Central memory CD8-positive, alpha-beta T cell (primary cell): ENCODE measurements around the gene PDGFD.

ENCODE experiments used
- ATAC-seq: fragments of 150-1000 bp; cut with Tn5 transposase; replicated peaks from 2 replicates; pipeline ENCODE4 v1.10.0; 2022; ENCODE audit warnings: mild to moderate bottlenecking, moderate FRiP score, moderate number of reproducible peaks; ENCODE audit not compliant: poor library complexity, severe bottlenecking; ENCODE audit errors: extremely low read depth
- DNase-seq, 2 donors: peaks; one replicate each; pipeline ENCODE4 v3.0.0; 2021; ENCODE audit warnings: low spot score in 2 of 2
- H3K27ac Mint-ChIP-seq: one replicate; pipeline ENCODE4 v1.8.0; 2022; ENCODE audit warnings: low read depth, mild to moderate bottlenecking, moderate library complexity, mixed read lengths
- H3K27me3 Mint-ChIP-seq: one replicate; pipeline ENCODE4 v1.8.0; 2022; ENCODE audit warnings: mixed read lengths
- H3K36me3 Mint-ChIP-seq: one replicate; pipeline ENCODE4 v1.8.0; 2022; ENCODE audit warnings: mild to moderate bottlenecking, moderate library complexity, mixed read lengths; ENCODE audit not compliant: insufficient read depth
- H3K4me1 Mint-ChIP-seq: one replicate; pipeline ENCODE4 v1.8.0; 2022; ENCODE audit warnings: mixed read lengths
- H3K4me3 Mint-ChIP-seq: one replicate; pipeline ENCODE4 v1.8.0; 2022; ENCODE audit warnings: mild to moderate bottlenecking, moderate library complexity, mixed read lengths
- H3K9me3 Mint-ChIP-seq: one replicate; pipeline ENCODE4 v1.8.0; 2022; ENCODE audit warnings: mixed read lengths

PDGFD gene

GRCh38 chr11:104164028-104164520 is at the start of gene PDGFD:
PDGFD (minus strand) TSS chr11:104164147.
- ATAC-seq (peak; percentile 83), DNase-seq (peak; percentile 16 to 55)
- peak within 1 kb of the TSS; percentile 64 for H3K27ac Mint-ChIP-seq
- no peaks in the 10 kb centered on the region for H3K27me3 Mint-ChIP-seq
- H3K9me3 Mint-ChIP-seq, result no peaks in the 10 kb centered on the region
- peak within 1 kb of the TSS; percentile 86 for H3K4me3 Mint-ChIP-seq
- peaks cover 14% of the 10 kb centered on the region for H3K4me1 Mint-ChIP-seq
- H3K36me3 Mint-ChIP-seq, result peaks cover 5% of the 10 kb centered on the region

- ATAC-seq, result no peak
- peaks cover 6% of the 10 kb centered on the region for H3K9me3 Mint-ChIP-seq
- H3K27me3 Mint-ChIP-seq, result peaks cover 9% of the 10 kb centered on the region
- H3K36me3 Mint-ChIP-seq, result no peaks in the 10 kb centered on the region
- H3K4me1 Mint-ChIP-seq, result no peaks in the 10 kb centered on the region
- H3K27ac Mint-ChIP-seq, result no peak overlapping the region
- no peak overlapping the region for H3K4me3 Mint-ChIP-seq
- no peak for DNase-seq
Observed at GRCh38 chr11:104206936-104207335, 43.0 kb upstream of the PDGFD start.

- no peak overlapping the region for H3K4me3 Mint-ChIP-seq
- DNase-seq (no peak), ATAC-seq (no peak)
- H3K4me1 Mint-ChIP-seq, result no peaks in the 10 kb centered on the region
- no peaks in the 10 kb centered on the region for H3K9me3 Mint-ChIP-seq
- H3K27ac Mint-ChIP-seq, result no peak overlapping the region
- H3K36me3 Mint-ChIP-seq, result no peaks in the 10 kb centered on the region
- H3K27me3 Mint-ChIP-seq, result no peaks in the 10 kb centered on the region
Observed at GRCh38 chr11:104205838-104206237, 41.9 kb upstream of the PDGFD start.

- Mint-ChIP-seq H3K27me3 (no peaks in the 10 kb centered on the region), H3K27ac (no peak overlapping the region), H3K36me3 (no peaks in the 10 kb centered on the region), H3K4me3 (no peak overlapping the region), H3K4me1 (no peaks in the 10 kb centered on the region), H3K9me3 (no peaks in the 10 kb centered on the region)
- ATAC-seq (no peak), DNase-seq (no peak)
Observed at GRCh38 chr11:104200688-104201087, 36.7 kb upstream of the PDGFD start.

- no peaks in the 10 kb centered on the region for H3K4me1 Mint-ChIP-seq
- ATAC-seq (no peak), DNase-seq (no peak)
- no peak overlapping the region for H3K27ac Mint-ChIP-seq
- no peaks in the 10 kb centered on the region for H3K27me3 Mint-ChIP-seq
- no peaks in the 10 kb centered on the region for H3K9me3 Mint-ChIP-seq
- no peak overlapping the region for H3K4me3 Mint-ChIP-seq
- no peaks in the 10 kb centered on the region for H3K36me3 Mint-ChIP-seq
Observed at GRCh38 chr11:104199053-104199452, 35.1 kb upstream of the PDGFD start.

GRCh38 chr11:104198576-104198975 is 34.6 kb upstream of the PDGFD start:
- no peaks in the 10 kb centered on the region for H3K4me1 Mint-ChIP-seq
- ATAC-seq, result no peak
- no peaks in the 10 kb centered on the region for H3K9me3 Mint-ChIP-seq
- DNase-seq, result no peak
- no peak overlapping the region for H3K27ac Mint-ChIP-seq
- no peaks in the 10 kb centered on the region for H3K27me3 Mint-ChIP-seq
- H3K36me3 Mint-ChIP-seq, result no peaks in the 10 kb centered on the region
- no peak overlapping the region for H3K4me3 Mint-ChIP-seq

- DNase-seq, result no peak
- Mint-ChIP-seq H3K27me3 (no peaks in the 10 kb centered on the region), H3K36me3 (no peaks in the 10 kb centered on the region), H3K9me3 (no peaks in the 10 kb centered on the region), H3K4me3 (no peak overlapping the region), H3K4me1 (no peaks in the 10 kb centered on the region), H3K27ac (no peak overlapping the region)
- no peak for ATAC-seq
Observed at GRCh38 chr11:104191124-104191523, 27.2 kb upstream of the PDGFD start.

GRCh38 chr11:104183593-104183992 is 19.6 kb upstream of the PDGFD start:
- H3K4me3 Mint-ChIP-seq, result no peak overlapping the region
- no peaks in the 10 kb centered on the region for H3K27me3 Mint-ChIP-seq
- DNase-seq (no peak), ATAC-seq (no peak)
- no peaks in the 10 kb centered on the region for H3K36me3 Mint-ChIP-seq
- no peaks in the 10 kb centered on the region for H3K9me3 Mint-ChIP-seq
- H3K4me1 Mint-ChIP-seq, result no peaks in the 10 kb centered on the region
- H3K27ac Mint-ChIP-seq, result no peak overlapping the region

GRCh38 chr11:104175769-104176168 is 11.8 kb upstream of the PDGFD start:
- Mint-ChIP-seq H3K27ac (no peak overlapping the region), H3K36me3 (no peaks in the 10 kb centered on the region), H3K9me3 (no peaks in the 10 kb centered on the region), H3K4me3 (no peak overlapping the region), H3K27me3 (no peaks in the 10 kb centered on the region), H3K4me1 (no peaks in the 10 kb centered on the region)
- no peak for DNase-seq
- no peak for ATAC-seq

- Mint-ChIP-seq H3K4me3 (no peak overlapping the region), H3K36me3 (no peaks in the 10 kb centered on the region), H3K27me3 (no peaks in the 10 kb centered on the region), H3K9me3 (no peaks in the 10 kb centered on the region), H3K27ac (no peak overlapping the region), H3K4me1 (no peaks in the 10 kb centered on the region)
- DNase-seq (no peak), ATAC-seq (no peak)
Observed at GRCh38 chr11:104169091-104169490, 5.1 kb upstream of the PDGFD start.

- Mint-ChIP-seq H3K4me1 (peaks cover 14% of the 10 kb centered on the region), H3K27me3 (no peaks in the 10 kb centered on the region), H3K27ac (no peak overlapping the region), H3K9me3 (no peaks in the 10 kb centered on the region), H3K4me3 (no peak overlapping the region), H3K36me3 (peaks cover 5% of the 10 kb centered on the region)
- DNase-seq, result no peak
- no peak for ATAC-seq
Observed at GRCh38 chr11:104165014-104165413, 1.1 kb upstream of the PDGFD start.

GRCh38 chr11:104163100-104164027 is 583 bp downstream of the PDGFD start:
- Mint-ChIP-seq H3K4me3 (peak overlapping the region; percentile 86), H3K27me3 (no peaks in the 10 kb centered on the region), H3K36me3 (peaks cover 5% of the 10 kb centered on the region), H3K9me3 (no peaks in the 10 kb centered on the region), H3K27ac (peak overlapping the region; percentile 64), H3K4me1 (peaks cover 14% of the 10 kb centered on the region)
- ATAC-seq, result peak; percentile 26
- no peak for DNase-seq

GRCh38 chr11:104161751-104162450 is 2.0 kb downstream of the PDGFD start:
- no peak overlapping the region for H3K27ac Mint-ChIP-seq
- no peaks in the 10 kb centered on the region for H3K27me3 Mint-ChIP-seq
- DNase-seq (no peak), ATAC-seq (no peak)
- no peaks in the 10 kb centered on the region for H3K9me3 Mint-ChIP-seq
- H3K4me1 Mint-ChIP-seq, result peaks cover 14% of the 10 kb centered on the region
- H3K36me3 Mint-ChIP-seq, result peaks cover 5% of the 10 kb centered on the region
- peak overlapping the region; percentile 86 for H3K4me3 Mint-ChIP-seq
